Stomach (tissue), 4 donors: ENCODE data around the gene FBXO11.

ENCODE experiments used
- POLR2A ChIP-seq, 4 donors: fragments of 450-650 bp; IDR thresholded peaks; one replicate each; pipeline ENCODE4 v1.6.1; 2016; ENCODE audit warnings: antibody characterized with exemption in 4 of 4, control low read depth in 2 of 4, mild to moderate bottlenecking in 1 of 4, moderate library complexity in 1 of 4
- POLR2AphosphoS5 ChIP-seq, 3 donors: sonication (generic); formaldehyde crosslinking; IDR thresholded peaks; one replicate each; pipeline ENCODE4 v1.6.1; 2016; ENCODE audit warnings: antibody characterized with exemption in 3 of 3
- TF ChIP-seq, protein P1 (sequence below), 7 experiments: fragments of 450-650 bp in 4 of 7; fragments of 200-600 bp in 3 of 7; sonication (generic) in 3 of 7; IDR thresholded peaks; one replicate each; pipeline ENCODE4 v1.5.1; 2016 to 2019; ENCODE audit warnings: antibody characterized with exemption in 7 of 7, control low read depth in 2 of 7, mild to moderate bottlenecking in 1 of 7

DNA sequence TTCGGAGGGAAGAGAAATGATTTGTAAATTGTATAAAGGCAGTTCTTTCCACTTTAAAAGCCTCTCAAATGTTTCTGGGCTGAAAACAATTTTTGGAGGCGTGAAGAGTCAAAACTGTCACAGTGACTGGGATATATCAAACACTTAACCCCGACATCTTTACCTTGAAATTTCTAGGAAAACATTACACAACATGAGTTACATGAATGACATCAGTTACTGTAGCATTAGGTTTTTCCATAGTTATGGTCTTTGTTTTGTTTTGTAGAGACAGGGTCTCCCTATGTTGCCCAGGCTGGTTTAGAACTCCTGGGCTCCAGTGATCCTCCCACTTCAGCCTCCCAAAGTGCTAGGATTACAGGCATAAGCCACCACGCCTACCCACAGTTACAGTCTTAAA is 97.7 kb downstream of the FBXO11 start:
- TF ChIP-seq, protein P1, sequence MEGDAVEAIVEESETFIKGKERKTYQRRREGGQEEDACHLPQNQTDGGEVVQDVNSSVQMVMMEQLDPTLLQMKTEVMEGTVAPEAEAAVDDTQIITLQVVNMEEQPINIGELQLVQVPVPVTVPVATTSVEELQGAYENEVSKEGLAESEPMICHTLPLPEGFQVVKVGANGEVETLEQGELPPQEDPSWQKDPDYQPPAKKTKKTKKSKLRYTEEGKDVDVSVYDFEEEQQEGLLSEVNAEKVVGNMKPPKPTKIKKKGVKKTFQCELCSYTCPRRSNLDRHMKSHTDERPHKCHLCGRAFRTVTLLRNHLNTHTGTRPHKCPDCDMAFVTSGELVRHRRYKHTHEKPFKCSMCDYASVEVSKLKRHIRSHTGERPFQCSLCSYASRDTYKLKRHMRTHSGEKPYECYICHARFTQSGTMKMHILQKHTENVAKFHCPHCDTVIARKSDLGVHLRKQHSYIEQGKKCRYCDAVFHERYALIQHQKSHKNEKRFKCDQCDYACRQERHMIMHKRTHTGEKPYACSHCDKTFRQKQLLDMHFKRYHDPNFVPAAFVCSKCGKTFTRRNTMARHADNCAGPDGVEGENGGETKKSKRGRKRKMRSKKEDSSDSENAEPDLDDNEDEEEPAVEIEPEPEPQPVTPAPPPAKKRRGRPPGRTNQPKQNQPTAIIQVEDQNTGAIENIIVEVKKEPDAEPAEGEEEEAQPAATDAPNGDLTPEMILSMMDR (IDR thresholded peaks at IDR 0.05), result no peak
- no peak for TF ChIP-seq POLR2A (IDR thresholded peaks at IDR 0.05)
- no peak for TF ChIP-seq POLR2AphosphoS5 (IDR thresholded peaks at IDR 0.05)
